Skeletal muscle tissue (tissue), 4 donors: Measurements from ENCODE around the gene ZFYVE28. TPM values are rescaled to one million over a fixed set of nuclear protein-coding genes. Genes with fewer than 3 reads are reported as not detected.

Source experiments
- H3K27ac ChIP-seq: one replicate; pipeline ENCODE4 v1.7.0; 2013; ENCODE audit warnings: mild to moderate bottlenecking, low read depth, low read length, inconsistent platforms
- H3K27me3 ChIP-seq, 3 donors: one replicate each; pipeline ENCODE4 v1.7.0; 2013; ENCODE audit warnings: low read length in 3 of 3; ENCODE audit not compliant: control insufficient read depth in 3 of 3, insufficient read depth in 3 of 3
- H3K36me3 ChIP-seq, 3 donors: one replicate each; pipeline ENCODE4 v1.7.0; 2013; ENCODE audit warnings: low read length in 3 of 3; ENCODE audit not compliant: control insufficient read depth in 3 of 3, insufficient read depth in 3 of 3
- H3K4me1 ChIP-seq, 3 donors: one replicate each; pipeline ENCODE4 v1.7.0; 2013; ENCODE audit warnings: low read length in 3 of 3, mild to moderate bottlenecking in 3 of 3; ENCODE audit not compliant: control insufficient read depth in 3 of 3, insufficient read depth in 3 of 3
- H3K4me3 ChIP-seq, 3 donors: one replicate each; pipeline ENCODE4 v1.7.0; 2013; ENCODE audit warnings: low read length in 3 of 3
- H3K9ac ChIP-seq, 3 donors: one replicate each; pipeline ENCODE4 v1.7.0; 2013; ENCODE audit warnings: low read length in 3 of 3, mild to moderate bottlenecking in 3 of 3, moderate library complexity in 2 of 3, low read depth in 1 of 3
- H3K9me3 ChIP-seq, 3 donors: one replicate each; pipeline ENCODE4 v1.7.0; 2013; ENCODE audit warnings: low read length in 3 of 3; ENCODE audit not compliant: control insufficient read depth in 3 of 3
- total RNA-seq: library from RNA; depleted of rRNA; stranded (reverse); fragments of >200 nt; gene quantifications from one replicate; pipeline ENCODE4 v1.2.3, GENCODE V29; 2014
- donor health status: Osteomylitis.

ZFYVE28 gene
- total RNA-seq, 1 donor from 2014 or later, result 1.0 TPM

DNA sequence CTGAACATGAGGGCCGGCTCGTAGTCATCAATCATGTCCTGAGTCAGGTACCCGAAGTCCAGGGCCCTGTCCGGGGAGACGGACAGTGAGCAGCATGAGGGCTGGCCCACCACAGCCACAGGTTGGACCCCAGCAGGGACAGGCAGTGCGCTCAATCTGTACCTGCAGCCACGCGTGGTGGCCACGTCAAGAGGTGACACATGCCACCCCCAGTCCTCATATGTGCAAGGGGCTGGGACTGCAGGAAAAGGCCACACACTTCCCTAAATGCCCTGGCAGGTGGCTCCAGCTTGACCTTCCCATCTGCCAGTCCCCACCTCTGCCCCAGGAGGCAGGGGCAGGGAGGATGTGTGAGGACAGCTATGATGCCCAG lies 82.7 kb downstream of the ZFYVE28 start:
- no peaks in the 10 kb centered on the region for H3K9me3 ChIP-seq
- no peak overlapping the region for H3K9ac ChIP-seq
- peaks cover 0 to 8% (median 7%) of the 10 kb centered on the region in 3 donors for H3K36me3 ChIP-seq
- no peaks in the 10 kb centered on the region for H3K4me1 ChIP-seq
- H3K4me3 ChIP-seq, result no peak overlapping the region
- no peak overlapping the region for H3K27ac ChIP-seq
- no peaks in the 10 kb centered on the region for H3K27me3 ChIP-seq

DNA sequence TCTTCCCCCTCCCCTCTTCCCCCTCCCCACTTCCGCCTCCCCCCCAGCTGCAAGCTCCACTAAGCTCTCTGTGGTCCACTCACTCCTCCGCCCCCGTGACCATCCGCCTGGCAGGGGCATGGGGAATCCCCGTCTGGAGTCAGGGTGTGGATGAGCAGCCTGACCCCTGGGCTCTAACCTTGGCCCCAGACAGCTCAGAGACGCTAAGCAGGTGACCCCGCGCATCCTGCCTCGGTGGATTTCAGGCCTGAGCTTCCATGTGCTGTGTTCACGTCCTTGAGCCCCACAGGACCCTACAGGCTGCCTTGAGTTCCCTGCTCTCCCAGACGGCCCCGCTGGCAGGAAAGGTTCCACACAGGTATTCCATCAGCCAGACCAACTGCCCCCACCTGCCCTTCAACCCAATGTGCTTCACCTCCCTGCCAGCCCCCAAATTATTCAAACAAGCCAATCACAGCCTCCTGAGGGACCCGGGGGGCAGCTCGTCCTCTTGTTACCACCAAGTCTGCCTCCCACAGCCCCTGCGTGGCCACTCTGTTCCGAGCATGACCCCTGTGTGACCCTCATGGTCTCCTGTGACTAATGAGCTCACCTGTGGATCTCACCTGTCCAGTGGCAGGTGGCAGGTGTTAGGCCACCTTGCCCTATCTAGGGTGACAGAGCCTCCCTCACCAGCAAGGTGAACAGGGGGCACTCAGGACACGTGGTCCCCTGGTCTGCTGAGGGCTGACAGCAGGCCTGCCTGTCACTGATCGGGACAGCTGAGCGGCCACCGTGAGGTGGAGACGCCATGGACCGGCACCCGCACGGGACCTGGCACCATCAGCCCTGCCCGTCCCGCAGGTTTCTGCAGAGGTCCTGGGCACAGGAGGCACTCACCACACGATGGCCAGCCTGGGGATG lies 83.4 kb downstream of the ZFYVE28 start:
- no peak overlapping the region for H3K27ac ChIP-seq
- no peaks in the 10 kb centered on the region for H3K4me1 ChIP-seq
- H3K4me3 ChIP-seq, result no peak overlapping the region
- no peaks in the 10 kb centered on the region for H3K9me3 ChIP-seq
- no peak overlapping the region for H3K9ac ChIP-seq
- peaks cover 0 to 8% (median 7%) of the 10 kb centered on the region in 3 donors for H3K36me3 ChIP-seq
- H3K27me3 ChIP-seq, result no peaks in the 10 kb centered on the region

DNA sequence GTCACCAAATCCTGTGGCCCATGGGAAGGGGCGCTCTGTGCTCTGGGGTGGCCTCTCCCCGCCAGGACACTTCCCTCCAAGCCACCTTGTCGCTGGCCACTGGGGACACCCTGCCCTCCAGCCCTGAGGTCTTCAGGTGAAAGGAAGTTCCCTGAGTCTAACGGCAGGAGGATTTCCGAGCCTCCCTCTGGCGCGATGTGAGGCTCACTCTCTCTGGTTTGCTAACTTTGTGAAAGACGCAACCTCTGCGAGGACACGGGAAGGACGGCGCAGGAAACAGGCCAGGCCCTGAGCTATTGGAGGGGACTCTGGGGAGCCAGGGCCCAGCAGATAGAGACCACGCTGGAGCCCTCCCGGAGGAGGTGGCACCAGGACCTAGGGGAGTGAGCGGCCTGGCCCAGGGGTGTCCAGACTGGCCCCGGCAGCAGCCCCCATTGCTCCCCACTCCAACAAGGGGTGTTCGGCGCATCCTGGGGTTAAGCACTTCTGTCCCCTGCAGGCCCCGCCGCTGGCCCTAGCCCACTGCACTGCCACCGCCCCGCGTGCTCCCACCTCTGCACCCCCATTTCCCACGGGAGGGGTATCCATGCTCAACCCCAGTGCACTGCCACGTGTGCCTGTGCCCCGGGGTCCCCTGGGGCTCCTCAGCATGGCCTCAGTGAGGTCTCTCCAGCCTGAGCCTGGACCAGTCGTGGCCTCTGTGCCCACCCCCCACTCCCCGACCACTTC lies 84.4 kb downstream of the ZFYVE28 start:
- H3K9ac ChIP-seq, result no peak overlapping the region
- H3K4me3 ChIP-seq, result no peak overlapping the region
- no peaks in the 10 kb centered on the region for H3K4me1 ChIP-seq
- no peaks in the 10 kb centered on the region for H3K9me3 ChIP-seq
- H3K27ac ChIP-seq, result no peak overlapping the region
- peaks cover 0 to 8% (median 7%) of the 10 kb centered on the region in 3 donors for H3K36me3 ChIP-seq
- no peaks in the 10 kb centered on the region for H3K27me3 ChIP-seq

DNA sequence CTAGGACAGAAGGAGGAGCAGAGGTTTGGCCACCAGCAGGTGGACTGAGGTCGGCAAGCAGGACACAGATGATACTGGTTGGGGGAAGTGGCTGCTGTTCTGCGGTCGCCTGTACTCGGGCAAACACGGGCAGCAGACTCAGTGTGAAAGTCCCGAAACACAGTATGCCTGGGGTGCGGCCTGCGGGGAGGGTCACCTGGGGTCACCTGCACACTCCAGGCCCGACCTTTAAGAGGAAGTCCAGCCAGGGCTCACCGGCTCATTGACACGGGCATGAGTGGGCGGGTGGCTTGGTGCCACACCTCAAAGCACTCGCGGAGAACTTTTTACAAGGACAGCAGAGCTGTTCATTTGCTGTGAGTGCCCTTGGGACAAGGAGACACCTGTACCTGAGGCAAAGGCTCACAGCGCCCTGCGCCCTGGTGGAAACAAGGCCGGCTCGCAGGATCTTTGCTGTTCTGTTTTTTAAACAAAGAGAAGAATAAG lies 85.0 kb downstream of the ZFYVE28 start:
- Histone ChIP-seq H3K36me3 (peaks cover 0 to 8% (median 7%) of the 10 kb centered on the region in 3 donors), H3K4me3 (no peak overlapping the region), H3K9ac (no peak overlapping the region), H3K27ac (no peak overlapping the region), H3K4me1 (no peaks in the 10 kb centered on the region), H3K9me3 (no peaks in the 10 kb centered on the region), H3K27me3 (no peaks in the 10 kb centered on the region)

DNA sequence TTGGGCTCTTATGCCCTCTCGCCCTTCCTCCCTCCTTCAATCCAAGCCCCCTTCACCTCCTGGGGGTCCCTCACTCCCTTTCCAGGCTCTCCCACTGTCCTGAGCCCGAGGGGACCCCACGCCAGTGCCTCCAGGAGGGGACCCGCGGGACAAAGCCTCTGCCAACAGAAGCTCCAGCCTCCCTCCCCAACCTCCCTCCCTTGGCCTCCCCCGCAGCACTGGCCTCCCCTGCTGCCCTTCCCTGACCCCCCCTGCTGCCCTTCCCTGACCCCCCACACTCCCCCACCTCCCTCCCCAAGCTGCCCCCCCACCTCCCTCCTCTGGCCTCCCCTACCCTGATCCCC lies 85.5 kb downstream of the ZFYVE28 start:
- Histone ChIP-seq H3K9ac (no peak overlapping the region), H3K4me1 (no peaks in the 10 kb centered on the region), H3K4me3 (no peak overlapping the region), H3K27me3 (no peaks in the 10 kb centered on the region), H3K36me3 (peaks cover 0 to 8% (median 5%) of the 10 kb centered on the region in 3 donors), H3K27ac (no peak overlapping the region), H3K9me3 (peaks cover 0 to under 1% (median 0%) of the 10 kb centered on the region in 3 donors)

DNA sequence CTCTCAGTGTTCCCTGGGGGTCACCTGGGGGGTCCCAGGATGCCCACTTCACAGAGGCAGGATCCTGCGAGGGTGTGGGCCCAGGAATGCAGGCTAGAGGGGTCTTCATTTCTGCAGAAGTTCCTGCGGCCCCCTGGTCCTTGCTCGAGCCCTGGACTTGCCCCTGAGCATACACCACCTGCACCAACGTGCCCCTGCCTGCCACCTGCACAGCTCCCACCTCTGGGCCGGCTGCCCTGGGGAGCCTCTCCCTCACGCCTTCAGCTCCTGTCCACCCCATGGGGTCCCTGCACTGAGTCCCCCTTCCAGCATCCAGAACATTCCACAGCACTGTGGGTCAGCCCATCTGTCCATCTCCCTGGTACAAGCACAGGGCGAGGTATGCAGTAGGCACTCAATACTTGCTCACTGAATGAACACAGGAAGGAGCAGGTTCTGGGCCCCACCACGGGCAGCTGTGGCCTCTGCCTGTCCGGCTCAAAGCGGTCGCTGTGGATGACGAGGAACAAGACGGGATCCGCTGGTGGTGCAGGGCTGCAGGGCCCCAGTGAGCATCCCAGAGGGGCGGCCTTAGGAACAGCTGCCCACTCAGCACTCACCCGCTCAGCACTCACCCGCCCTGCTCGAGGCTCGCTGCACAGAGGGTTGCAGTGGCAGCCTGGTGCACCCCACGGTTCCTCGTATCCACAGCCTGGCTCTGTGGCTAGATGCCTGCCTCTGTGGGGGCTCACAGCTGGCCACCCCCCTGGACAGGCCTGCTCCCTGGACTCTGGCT lies 86.1 kb downstream of the ZFYVE28 start:
- Histone ChIP-seq H3K27me3 (no peaks in the 10 kb centered on the region), H3K9ac (no peak overlapping the region), H3K4me3 (no peak overlapping the region), H3K27ac (no peak overlapping the region), H3K4me1 (no peaks in the 10 kb centered on the region), H3K36me3 (peaks cover 0 to 8% (median 4%) of the 10 kb centered on the region in 3 donors), H3K9me3 (peaks cover 0 to 6% (median 0%) of the 10 kb centered on the region in 3 donors)

DNA sequence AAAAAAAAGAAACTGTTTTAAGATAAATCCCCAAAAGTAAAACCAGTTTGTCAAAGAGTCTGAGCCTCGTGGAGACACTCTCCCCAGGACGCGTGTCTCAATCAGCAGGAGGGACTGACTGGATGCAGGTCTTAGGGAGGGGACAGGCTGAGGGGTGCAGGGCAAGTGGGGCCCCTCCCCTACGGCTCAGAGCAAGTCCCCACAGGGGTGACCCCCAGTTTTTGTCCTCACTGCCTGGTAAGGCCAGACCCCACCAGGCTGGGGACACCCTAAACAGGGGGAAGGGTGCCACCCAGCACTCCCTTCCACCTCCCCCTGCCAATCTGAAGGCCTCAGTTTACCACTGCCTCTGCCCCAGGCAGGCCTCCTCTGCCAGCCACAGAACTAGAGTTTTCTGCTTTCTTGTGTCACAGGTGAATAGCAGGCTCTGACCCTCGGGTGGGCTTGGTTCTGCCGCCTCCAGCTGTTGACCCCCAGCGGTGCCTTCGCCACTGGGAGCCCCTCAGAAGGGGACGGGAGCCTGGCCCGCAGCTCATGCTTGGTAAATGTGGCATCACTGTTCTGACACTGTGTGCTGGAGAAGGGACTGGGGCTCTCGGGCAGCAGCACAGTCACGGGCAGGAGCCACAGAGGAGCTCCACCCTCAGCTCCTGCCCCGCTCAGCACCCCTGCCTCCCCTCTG lies 86.8 kb downstream of the ZFYVE28 start:
- Histone ChIP-seq H3K9ac (no peak overlapping the region), H3K27ac (no peak overlapping the region), H3K4me1 (no peaks in the 10 kb centered on the region), H3K27me3 (no peaks in the 10 kb centered on the region), H3K36me3 (peaks cover 0 to 4% (median 2%) of the 10 kb centered on the region in 3 donors), H3K9me3 (peaks cover 0 to 6% (median 0%) of the 10 kb centered on the region in 3 donors), H3K4me3 (no peak overlapping the region)

DNA sequence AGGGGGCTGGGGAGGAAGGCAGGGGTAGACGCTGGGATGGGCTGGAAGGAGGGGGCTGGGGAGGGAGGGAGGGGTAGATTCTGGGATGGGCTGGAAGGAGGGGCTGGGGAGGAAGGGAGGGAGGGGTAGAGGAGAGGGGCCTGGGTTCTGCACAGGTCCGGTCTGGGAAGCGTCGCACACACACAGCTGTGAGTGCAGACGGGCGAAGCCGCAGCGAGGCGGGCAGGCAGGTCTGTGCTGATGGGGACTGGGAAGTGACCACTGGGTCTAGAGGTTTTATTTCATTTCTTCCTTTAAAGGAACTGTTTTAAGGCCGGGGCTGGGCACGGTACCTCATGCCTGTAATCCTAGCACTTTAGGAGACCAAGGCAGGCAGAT lies 87.4 kb downstream of the ZFYVE28 start:
- Histone ChIP-seq H3K4me3 (no peak overlapping the region), H3K36me3 (peaks cover 0 to 4% (median 0%) of the 10 kb centered on the region in 3 donors)

More for the DNA sequence above, 87.4 kb downstream of the ZFYVE28 start:
- Histone ChIP-seq H3K27ac (no peak overlapping the region), H3K4me1 (no peaks in the 10 kb centered on the region), H3K9ac (no peak overlapping the region), H3K9me3 (peaks cover 0 to 6% (median 0%) of the 10 kb centered on the region in 3 donors), H3K27me3 (no peaks in the 10 kb centered on the region)
